ENCODE results near the gene CPNE4.
"Not testable (repeated sequence)": the region's sequence is repeated elsewhere in the genome, so short reads cannot be mapped to it uniquely, and the experiment has no call there.

Gene CPNE4

DNA sequence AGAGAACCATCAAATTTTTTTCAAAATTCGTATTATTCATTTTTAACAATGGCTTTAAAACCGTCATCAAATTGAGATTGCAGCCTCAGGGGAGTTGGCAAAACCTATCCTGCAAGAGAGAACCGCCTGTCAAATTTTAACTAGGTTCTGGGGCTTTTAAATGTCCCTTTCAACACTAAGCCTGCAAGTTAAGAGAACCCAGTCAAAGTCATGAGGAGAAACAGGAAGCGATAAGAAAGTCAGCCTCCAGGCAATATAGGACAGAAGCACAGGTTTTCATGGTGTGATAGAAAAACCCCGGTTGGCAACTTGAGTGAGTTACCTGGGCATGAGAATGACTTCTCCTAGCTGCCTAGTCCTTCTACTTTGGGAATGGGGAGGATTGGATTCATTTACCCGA is 59.8 kb downstream of the CPNE4 start:
- H3K4me3 ChIP-seq (ENCODE audit: control insufficient read depth, low read depth, low read length): no peak overlapping the region
- DNase-seq (ENCODE audit: low read depth): no peak
- TF ChIP-seq CTCF (conservative IDR thresholded peaks at IDR 0.05; ENCODE audit: control insufficient read depth, insufficient read depth, low read depth, low read length): no peak

DNA sequence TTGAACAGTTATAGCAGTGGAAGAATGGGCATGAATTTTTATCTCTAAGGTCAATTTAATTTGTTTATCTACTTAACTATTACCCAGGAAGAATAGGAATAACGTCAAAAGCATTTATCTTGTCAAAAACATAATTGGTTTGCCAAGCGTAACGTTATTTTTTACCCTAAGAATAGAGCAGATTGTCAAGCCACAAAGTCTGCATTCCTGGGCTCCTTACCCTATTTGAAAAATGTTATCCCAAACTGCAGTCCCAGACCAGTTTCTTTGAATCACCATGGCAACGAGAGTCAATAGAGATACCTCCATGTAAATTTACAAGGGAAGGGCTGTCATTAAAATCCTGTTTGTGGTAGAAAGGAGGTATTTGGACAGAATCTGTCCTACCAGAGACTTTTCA is 61.1 kb downstream of the CPNE4 start:
- DNase-seq (ENCODE audit: low read depth): no peak
- no peak overlapping the region for H3K4me3 ChIP-seq (ENCODE audit: control insufficient read depth, low read depth, low read length)
- TF ChIP-seq CTCF (conservative IDR thresholded peaks at IDR 0.05; ENCODE audit: control insufficient read depth, insufficient read depth, low read depth, low read length): no peak

GRCh38 chr3:131972550-131972949 is 62.3 kb downstream of the CPNE4 start:
- no peak for DNase-seq (ENCODE audit: low read depth)
- H3K4me3 ChIP-seq (ENCODE audit: control insufficient read depth, low read depth, low read length): no peak overlapping the region
- no peak for TF ChIP-seq CTCF (conservative IDR thresholded peaks at IDR 0.05; ENCODE audit: control insufficient read depth, insufficient read depth, low read depth, low read length)

- DNase-seq (ENCODE audit: low read depth): no peak
- TF ChIP-seq CTCF (conservative IDR thresholded peaks at IDR 0.05; ENCODE audit: control insufficient read depth, insufficient read depth, low read depth, low read length): no peak
- H3K4me3 ChIP-seq (ENCODE audit: control insufficient read depth, low read depth, low read length): no peak overlapping the region
Observed at GRCh38 chr3:131972091-131972490, 62.7 kb downstream of the CPNE4 start.

DNA sequence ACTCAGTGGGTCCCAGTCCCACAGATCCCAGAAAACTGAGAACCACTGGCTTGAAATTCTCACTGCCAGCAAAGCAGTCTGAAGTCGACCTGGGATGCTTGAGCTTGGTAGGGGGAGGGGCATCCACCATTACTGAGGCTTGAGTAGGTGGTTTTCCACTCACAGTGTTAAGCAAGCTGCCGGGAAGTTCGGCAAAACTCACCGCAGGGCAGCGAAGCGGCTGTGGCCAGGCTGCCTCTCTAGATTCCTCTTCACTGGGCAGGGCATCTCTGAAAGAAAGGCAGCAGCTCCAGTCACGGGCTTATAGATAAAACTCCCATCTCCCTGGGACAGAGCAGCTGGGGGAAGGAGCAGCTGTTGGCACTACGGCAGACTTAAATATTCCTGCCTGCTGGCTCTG is 71.4 kb downstream of the CPNE4 start:
- not testable (repeated sequence) for DNase-seq (ENCODE audit: low read depth); H3K4me3 ChIP-seq (ENCODE audit: control insufficient read depth, low read depth, low read length)

DNA sequence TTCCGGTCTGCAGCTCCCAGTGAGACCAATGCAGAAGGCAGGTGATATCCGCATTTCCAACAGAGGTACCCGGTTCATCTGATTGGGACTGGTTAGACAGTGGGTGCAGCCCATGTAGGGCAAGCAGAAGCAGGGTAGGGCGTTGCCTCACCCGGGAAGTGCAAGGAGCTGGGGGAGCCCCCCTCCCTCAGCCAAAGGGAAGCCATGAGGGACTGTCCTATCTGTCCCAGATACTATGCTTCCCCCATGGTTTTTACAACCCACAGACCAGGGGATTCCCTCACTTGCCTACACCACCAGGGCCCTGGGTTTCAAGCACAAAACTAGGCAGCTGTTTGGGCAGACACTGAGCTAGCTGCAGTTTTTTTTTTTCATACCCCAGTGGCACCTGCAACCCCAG is 71.8 kb downstream of the CPNE4 start:
- no peak for TF ChIP-seq CTCF (conservative IDR thresholded peaks at IDR 0.05; ENCODE audit: control insufficient read depth, insufficient read depth, low read depth, low read length)
- H3K4me3 ChIP-seq (ENCODE audit: control insufficient read depth, low read depth, low read length): no peak overlapping the region
- no peak for DNase-seq (ENCODE audit: low read depth)

DNA sequence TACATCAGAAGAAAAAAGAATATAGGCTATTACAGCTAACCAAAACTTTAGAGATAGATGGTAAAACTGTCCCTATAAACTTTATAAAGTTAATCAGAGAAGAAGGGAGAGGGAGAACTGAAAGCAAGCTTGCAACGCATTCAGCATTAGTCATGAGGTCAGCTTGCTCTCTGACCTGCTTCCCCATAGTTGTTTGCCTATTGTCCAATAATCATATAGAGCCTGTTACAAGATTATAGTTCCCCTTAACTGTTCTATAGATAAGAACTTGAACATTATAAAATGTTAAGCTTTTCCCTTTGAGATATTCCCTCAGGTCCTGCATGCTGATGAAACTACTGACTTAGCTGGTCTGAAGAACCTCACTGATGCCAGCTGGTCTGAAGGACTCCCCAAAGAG is 74.5 kb downstream of the CPNE4 start:
- DNase-seq (ENCODE audit: low read depth): peak; percentile 51
- no peak overlapping the region for H3K4me3 ChIP-seq (ENCODE audit: control insufficient read depth, low read depth, low read length)
- no peak for TF ChIP-seq CTCF (conservative IDR thresholded peaks at IDR 0.05; ENCODE audit: control insufficient read depth, insufficient read depth, low read depth, low read length)
